GM21786 (cell line): ENCODE measurements around the gene FREM2.

Experiments
- ATAC-seq: cut with Tn5 transposase; IDR thresholded peaks from one replicate; pipeline ENCODE4 v1.9.1; 2021; ENCODE audit not compliant: unreplicated experiment

FREM2 gene

DNA sequence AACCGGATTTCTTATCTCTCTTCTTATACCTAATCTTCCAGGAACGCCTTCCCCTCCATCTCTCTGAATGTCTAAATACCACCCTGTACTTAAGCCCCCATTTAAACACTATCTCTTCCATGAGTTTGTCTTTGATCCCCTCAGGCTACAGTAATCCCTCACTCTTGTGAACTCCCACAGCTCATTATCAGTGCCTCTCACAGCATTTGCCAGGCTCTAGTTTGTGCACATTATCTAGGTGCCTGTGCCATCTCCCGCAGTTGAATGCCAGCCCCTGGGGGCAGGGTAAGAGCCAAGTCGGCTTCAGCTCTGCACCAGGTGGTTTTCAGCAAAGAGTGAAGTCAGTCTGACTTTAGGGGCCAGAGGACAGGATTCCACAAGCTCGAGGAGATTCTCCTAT, 71.4 kb downstream of the FREM2 start:
- no peak for ATAC-seq

DNA sequence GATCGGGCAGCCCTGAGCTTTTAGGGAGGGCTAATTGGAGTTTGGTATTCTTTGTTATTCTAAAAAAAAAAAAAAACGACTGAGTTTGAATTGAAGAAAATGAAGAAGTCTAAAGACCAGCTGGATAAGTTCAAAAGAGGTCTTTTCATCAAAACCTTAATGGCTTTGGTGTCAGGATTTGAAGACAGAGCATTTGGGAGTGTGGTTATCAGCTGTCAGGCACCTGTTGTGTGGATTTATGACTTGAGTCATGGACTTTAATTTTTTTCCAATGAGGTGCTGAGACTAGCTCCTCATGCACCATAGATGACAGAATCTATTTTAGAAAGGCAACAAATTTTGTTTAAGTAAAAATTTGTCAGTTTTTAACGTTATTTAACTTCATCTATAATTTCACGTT, 72.5 kb downstream of the FREM2 start:
- ATAC-seq = no peak

DNA sequence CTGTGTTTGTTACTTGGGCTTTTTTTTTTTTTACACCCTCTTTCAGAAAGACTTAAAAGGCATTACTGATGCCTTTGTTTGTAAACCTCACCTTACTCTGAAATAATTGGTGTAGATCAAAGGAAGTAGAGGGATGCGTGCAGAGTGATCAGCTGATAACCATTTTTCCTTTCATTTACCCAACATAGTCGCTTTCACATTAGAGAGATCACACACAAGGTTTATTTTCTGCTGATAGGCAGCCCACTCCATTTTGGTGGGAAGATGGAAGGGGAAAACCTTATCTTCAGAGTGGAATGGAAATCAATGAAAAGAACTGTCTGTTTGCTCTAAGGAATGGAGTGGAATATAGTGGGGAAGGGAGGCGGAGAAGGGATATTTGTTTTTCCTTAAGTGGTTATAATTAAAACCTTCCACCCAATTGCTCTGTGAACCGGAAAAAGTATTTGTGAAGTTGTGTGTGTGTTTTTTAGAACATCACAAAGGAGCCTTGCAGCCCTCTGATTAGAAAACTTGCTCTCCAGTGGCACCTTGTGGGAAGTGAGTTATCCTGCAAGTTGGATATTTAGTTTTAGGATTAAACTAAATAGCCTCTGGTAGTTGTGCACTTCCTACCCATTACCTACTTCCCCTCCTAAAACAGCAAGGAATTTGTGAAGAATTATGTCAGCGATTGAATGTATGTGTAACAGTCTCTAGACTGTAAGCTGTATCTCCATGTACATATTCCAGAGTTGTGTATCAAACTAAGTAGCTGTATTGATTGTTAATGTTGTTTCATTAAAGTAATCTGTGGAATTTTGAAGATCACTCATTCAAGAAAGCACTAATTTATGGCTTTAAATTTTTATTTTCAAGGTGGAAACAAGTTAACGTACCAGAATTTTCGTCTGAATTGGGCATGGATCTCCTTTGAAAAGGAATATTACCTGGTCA, 76.8 kb downstream of the FREM2 start:
- ATAC-seq = no peak

DNA sequence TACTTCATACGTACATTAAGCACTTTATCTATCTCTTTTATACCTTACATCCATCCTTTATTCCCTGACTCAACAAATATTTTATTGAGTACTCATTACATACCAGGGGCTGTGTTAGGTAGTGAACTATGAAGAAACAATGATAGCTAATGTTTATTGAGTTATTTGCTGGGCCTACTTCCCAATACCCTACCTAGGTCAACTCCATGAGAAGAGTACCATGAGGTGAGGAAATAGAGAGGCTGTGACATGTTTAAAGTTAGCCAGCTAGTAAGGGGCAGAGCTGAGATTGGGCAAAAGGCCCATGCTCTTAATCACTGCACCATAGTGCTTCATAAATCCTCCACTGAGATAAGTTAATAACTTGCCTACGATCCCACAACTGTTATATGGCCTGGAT, 79.9 kb downstream of the FREM2 start:
- no peak for ATAC-seq

DNA sequence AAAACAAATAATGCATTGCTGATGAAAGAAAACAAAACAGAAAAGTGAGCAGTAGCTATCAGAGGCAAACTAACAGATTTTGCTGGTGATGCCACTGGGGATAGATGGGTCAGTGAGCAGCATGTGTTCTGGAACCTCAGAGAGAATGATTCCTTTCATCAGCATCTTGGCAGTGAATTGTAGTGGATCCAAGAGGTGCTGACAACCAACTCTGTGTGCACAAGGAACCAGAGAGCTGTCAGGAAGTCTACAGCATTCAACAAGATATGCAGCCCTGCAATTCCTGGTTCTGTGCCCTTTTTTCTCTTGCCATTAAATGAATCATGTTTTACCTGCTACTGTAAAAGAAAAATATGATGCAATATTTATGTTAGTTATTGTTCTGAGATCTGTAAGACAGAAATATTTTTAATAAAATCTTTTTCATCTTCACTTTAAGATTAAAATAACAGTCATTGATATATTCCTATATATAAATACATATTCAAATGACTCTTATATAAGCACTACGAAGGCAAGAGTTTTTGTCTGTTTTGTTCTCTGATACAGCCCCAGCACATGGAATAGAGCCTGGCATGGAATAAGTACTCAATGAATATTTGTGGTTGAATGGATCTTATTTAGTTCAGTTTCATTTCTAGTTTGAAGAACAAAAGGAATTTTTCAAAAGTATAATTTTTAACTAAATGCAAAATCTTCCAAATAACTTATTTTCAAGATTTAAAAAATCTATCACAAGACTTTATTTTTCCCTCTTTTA, 80.8 kb downstream of the FREM2 start:
- ATAC-seq = no peak

DNA sequence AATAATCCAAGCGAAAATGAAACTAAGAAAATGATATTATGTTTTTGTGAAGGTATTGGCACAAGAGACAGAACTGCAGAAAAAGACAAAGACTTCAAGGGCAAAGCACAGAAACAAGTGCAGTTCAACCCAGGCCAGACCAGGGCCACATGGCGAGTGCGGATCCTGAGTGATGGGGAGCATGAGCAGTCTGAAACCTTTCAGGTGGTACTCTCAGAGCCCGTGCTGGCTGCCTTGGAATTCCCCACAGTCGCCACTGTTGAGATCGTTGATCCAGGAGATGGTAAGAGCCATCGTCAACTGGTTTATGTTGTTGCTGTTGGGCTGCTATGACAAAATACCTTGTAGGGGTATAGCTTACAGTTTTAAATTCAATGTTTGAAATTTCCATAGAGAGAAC, 82.6 kb downstream of the FREM2 start:
- no peak for ATAC-seq

DNA sequence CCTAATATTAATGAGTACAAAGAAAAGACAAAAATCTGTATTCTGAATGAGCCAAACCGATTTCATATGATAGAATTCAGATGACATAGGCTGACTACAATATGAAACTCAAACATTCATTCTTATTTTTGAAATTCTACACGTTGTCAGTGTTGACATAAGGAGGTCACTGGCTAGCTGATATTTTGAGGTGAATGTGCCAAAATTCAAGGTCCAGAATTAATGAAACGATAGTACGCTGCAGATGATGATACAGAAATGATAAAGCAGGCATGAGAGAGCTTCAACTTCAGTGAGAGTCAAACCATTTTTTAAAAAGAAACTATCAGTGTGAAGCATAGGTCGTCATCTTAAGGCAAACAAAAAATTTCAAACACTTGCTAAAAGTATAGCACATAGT, 88.2 kb downstream of the FREM2 start:
- ATAC-seq = no peak

DNA sequence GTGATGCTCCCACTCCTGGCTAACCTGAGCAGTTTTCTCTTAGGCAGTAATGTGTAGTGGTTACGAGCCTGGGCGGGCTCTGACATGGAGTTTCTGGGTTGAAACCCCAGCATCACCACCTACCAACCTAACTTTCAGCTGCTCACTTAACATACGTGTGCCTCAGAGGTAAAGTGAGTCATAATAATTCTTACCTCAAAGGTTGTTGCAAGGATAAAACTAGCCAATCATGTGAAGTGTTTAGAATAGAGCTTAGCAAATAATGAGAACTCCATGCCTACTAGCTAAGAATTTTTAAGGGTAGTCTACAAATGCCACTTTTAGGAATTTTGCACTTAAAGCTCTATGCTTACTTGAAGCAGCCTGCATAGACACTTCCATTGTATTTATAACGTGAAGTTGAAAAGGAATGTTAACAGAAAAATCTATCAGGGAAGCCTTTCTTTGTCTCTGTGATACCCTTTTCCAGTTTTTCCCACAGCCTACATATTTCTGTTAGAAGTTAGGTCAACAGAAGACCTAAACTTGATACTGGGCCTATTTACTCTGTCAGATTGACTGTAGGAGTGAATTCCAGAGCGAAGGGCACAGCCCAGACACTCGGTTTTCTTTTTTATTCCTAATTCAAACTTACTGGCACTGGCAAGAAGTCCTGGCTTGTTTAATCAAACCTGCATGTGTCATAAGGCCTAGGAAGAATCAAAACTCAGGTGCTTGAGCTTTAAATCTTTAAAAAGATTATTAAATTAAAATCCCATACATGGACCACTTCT, 90.7 kb downstream of the FREM2 start:
- no peak for ATAC-seq

DNA sequence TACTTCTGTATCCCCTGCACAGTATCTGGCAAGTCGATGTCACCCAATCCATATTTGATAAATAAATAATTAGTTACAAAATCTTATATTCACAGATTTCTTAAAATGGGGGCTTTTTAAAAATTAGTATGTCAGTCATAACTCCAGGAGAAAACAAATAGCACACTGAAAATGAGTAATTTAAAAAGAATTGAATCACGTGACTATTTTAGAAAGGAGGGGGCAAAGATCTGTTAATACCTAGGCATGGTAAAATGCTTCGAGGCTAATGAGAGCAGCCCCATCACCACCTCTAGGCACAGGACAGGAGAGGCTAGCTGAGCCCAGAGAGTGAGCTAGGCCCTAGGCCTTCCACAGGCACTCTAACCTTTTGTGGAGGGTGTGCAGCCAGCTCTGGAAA, 94.7 kb downstream of the FREM2 start:
- no peak for ATAC-seq

DNA sequence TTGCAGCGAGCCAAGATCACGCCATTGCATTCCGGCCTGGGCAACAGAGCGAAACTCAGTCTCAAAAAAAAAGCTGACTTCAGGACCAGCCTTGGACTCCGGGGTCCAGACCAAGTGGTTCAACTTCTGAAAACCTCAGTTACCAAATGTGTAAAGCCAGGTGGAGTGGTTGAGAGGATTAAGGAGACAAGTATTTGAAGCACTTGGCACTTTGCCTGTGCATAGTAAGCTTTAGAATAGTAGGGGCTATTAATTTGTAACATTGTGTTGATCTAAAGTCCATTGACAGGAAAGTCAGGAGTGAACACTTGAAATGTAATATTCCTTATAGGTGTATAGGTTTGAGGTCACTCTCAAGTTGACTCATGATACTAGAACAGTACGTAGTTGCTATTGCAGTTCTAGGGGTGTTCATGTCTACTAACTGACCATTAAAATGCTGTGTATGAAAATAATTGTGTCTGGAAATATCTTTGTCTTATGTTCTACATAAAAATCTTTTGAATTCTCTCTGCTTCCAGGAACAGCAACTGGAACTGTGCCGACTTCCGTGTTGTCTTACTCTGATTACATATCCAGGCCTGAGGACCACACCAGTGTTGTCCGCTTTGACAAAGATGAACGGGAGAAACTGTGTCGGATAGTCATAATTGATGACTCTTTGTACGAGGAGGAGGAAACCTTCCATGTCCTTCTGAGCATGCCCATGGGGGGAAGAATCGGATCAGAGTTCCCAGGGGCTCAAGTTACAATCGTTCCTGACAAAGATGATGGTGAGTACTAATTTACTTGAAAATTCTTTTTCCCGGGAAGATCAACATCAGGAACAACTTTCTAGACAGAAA, 97.4 kb downstream of the FREM2 start:
- ATAC-seq = no peak

DNA sequence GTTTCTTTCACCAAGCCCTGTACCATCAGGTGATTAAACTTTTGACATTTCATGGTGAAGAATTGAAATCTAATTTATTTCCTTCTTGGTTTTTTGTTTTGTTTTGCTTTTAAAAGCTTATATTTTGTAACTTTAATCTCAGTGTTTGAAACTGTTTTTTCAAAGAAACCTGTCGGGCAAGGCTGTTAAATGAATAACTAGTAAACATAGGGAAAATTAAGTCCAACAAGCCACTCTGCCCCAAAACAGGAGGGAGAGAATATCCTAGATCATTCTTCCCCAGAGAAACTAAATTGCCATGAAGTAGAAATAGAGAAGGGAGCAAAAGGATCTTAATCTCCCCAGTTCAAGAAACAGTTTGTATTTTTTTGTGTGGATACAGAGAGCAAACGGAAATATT, 98.2 kb downstream of the FREM2 start:
- ATAC-seq = no peak

DNA sequence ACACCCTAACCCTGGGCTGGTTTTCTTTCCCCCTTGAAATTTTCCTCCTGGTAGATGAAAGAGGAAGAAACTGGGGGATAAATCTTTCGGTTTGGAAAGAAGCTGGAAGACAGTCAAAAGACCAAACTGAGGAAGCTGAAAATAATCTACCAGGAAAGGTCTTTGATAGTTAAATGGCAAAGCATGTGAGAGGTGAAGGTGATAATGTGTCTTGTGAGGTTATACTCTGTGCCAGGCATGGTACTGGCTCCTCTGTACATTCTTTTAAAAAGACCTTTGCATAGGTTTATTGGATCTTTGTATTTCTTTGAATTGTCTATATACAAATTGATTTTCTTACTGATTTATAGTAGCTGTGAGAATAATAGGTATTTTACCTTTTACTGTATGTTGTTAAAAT, 98.6 kb downstream of the FREM2 start:
- ATAC-seq = no peak

DNA sequence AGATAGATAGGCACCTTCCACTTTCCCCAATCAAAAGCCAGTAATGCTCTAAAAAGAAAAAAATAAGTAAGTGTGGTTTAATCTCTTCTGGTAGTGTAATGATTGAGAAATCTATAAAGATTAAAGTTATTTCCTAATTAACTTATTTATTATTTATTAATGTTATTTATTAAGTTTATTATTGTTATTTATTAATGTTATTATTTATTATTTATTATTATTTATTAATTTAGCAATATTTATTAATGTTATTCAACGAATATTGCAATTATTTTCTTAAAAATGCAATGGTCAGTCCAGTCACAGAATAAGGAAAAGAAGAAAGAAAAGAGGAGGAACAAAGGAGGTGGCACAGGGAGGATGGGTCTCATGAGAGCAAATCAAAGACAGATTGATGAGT, 100.7 kb downstream of the FREM2 start:
- ATAC-seq = no peak

DNA sequence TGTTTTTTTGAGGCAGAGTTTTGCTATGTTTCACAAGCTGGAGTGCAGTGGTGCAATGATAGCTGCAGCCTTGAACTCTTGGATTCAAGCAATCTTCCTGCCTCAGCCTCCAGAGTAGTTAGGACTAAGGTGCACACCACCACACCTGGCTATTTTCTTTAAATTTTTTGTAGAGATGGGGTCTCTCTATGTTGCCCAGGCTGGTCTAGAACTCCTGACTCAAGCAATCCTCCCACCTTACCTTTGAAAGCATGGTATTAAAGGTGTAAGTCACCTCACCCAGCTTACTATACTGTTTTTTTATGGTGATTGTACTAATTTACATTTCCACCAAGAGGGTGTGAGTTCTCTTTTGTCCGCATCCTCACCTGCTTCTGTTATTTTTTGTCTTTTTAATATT, 110.0 kb downstream of the FREM2 start:
- ATAC-seq = no peak

DNA sequence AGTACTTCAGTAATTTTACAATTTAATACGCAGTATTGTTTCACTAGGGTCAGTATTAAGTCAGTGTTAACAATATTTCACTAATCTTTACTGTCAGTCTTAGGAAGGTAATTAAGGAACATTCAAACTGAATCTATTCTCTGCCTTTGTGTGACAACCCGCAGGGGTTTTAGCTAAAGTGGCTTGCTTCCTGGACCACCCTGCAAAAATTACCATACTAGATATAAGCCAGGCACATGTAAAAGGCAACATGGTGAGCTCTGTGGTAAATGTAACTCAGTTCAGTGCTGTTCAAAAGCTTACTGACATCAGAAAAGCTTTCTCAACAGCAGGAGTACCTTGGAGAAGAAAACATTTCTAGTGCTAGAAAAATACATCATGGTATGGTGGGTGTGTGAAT, 116.7 kb downstream of the FREM2 start:
- ATAC-seq = no peak

DNA sequence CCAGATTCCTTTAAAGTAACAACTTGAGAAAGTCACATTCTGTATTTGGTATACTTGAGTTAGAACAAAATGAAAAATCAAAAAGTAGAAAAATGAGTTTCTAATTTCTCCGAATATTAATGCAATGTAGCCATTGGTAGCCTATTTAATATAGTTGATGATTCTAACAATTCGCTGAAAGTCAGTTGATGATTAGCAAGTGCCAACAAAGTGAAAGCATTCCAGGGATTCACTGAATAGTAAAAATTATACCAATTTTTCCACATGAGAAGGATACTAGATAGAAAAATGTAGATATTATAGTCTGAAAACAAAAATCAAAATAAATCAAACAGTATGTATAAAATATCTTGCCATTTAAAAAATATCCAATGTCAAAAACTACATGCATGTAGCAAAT, 117.2 kb downstream of the FREM2 start:
- ATAC-seq = no peak

DNA sequence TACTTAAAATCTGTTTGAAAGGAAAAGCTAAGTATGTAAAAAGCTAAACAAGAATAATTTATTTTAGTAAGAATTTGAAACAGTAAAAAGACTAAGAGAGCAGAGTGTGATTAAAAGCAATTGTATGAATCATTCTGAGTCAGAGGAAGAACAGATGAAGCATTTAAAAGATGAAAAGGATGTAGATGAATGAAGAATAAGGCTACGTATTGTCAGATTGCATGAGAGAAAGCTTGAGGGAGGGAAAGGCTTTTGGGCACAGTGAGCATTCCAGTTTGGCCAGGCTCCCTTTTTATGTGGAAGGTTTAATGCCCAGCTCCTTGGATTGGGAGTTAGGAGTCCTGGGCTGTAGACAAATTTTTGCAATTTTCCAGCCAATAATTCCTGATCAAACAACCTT, 117.7 kb downstream of the FREM2 start:
- ATAC-seq = no peak

DNA sequence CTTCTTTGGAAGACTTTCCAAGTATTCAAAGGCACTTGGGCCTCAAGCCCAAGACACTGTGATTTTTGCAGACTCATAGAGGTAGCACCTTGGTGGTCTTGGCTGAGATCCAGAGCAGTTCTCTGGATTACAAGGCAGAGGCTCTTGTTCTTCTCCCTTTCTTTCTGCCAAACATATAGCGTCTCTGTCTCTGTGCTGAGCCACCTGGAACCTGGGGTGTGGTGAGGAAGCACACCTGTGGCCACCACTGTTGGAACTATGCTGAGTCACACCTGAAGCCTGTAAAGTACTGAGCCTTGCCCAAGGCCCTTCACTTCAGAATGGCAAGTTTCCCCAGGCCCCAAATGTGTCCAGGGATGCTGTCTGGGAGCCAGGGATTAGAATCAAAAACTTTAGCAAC, 127.5 kb downstream of the FREM2 start:
- no peak for ATAC-seq

DNA sequence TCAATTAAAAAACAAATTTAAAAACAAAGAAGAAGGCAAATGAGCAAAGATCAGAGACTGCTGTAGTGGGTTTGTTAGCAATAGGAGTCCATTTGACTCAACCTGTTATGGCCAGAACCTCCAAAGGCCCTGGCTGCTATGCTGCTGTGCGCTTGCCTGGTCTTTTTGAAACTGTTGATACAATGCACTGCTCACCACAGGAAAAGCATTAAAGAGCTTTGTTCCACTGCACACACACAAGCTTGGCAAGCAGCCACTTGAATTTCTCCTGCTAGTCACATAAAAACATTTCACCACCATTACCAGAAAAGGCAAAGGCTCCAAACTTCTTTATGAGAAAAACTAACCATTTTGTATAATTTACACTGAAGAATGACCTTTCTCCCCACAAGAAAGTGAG, 132.2 kb downstream of the FREM2 start:
- ATAC-seq = peak; percentile 39

DNA sequence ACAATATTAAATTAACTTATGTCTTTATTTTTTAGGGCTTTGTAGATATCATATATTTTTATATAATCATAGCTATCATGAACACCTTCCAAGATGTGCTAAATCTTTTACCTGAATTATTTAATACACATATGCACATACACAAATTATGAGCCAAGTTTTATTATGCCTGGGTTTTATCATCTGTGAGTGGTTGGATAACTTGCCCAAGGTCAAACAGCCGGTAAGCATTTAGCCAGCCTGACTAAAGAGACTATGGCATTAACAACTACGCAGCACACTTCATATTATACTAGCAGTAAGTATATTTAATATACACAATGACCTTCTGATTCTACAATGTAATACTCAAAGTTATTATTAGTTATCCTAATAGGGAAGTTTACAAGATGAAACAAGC, 132.7 kb downstream of the FREM2 start:
- ATAC-seq = no peak
